Uterus (tissue), 2 donors: ENCODE measurements around the gene ZYX.

Experiments
- POLR2A ChIP-seq, 2 donors: fragments of 450-650 bp; IDR thresholded peaks; one replicate each; pipeline ENCODE4 v1.6.1; 2016; ENCODE audit warnings: antibody characterized with exemption in 2 of 2, mild to moderate bottlenecking in 1 of 2, moderate library complexity in 1 of 2
- TF ChIP-seq, protein P1 (sequence below), 4 experiments: fragments of 200-600 bp in 2 of 4; fragments of 450-650 bp in 2 of 4; sonication (generic) in 2 of 4; IDR thresholded peaks; one replicate each; pipeline ENCODE4 v1.5.1; 2016 to 2019; ENCODE audit warnings: antibody characterized with exemption in 4 of 4, mild to moderate bottlenecking in 2 of 4, moderate library complexity in 1 of 4

DNA sequence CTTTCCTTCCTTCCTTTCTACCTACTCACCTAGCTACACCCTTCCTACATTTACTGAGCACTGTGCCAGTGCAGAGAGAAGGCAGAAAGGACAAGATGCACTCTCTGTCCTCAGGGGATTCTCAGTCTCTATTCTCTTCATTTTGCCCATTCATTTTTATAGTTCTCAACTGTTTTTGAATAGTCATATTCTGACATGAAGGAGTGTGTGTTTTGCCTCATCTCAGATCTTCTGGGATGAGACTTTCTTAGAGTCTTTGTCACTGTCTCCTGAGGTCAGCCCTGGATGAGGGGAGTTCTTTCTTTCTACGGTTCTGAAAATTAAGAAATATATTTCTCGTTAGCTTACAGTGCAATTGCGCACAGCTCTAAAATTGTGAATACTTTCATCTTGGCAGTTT is 43.9 kb upstream of the ZYX start:
- no peak for TF ChIP-seq POLR2A (IDR thresholded peaks at IDR 0.05)
- TF ChIP-seq, protein P1, sequence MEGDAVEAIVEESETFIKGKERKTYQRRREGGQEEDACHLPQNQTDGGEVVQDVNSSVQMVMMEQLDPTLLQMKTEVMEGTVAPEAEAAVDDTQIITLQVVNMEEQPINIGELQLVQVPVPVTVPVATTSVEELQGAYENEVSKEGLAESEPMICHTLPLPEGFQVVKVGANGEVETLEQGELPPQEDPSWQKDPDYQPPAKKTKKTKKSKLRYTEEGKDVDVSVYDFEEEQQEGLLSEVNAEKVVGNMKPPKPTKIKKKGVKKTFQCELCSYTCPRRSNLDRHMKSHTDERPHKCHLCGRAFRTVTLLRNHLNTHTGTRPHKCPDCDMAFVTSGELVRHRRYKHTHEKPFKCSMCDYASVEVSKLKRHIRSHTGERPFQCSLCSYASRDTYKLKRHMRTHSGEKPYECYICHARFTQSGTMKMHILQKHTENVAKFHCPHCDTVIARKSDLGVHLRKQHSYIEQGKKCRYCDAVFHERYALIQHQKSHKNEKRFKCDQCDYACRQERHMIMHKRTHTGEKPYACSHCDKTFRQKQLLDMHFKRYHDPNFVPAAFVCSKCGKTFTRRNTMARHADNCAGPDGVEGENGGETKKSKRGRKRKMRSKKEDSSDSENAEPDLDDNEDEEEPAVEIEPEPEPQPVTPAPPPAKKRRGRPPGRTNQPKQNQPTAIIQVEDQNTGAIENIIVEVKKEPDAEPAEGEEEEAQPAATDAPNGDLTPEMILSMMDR (IDR thresholded peaks at IDR 0.05) = no peak
